Neural crest cell (in vitro differentiated cells): ENCODE data around the gene LRRC8B. TPM values are rescaled to one million over a fixed set of nuclear protein-coding genes. Genes with fewer than 3 reads are reported as not detected.
A peak's percentile ranks its signal among the peaks of the same experiment; 100 is the strongest.

Source experiments
- DNase-seq: peaks from one replicate; pipeline ENCODE4 v3.0.0; 2021; ENCODE audit warnings: low read depth, mixed read lengths, low spot score
- H3K27ac Mint-ChIP-seq: one replicate; pipeline ENCODE4 v1.8.0; 2021; ENCODE audit warnings: mild to moderate bottlenecking, mixed read lengths; ENCODE audit not compliant: unreplicated experiment
- H3K27me3 Mint-ChIP-seq: 2 replicates; pipeline ENCODE4 v1.8.0; 2021; ENCODE audit warnings: low read depth, mild to moderate bottlenecking, mixed read lengths
- H3K36me3 Mint-ChIP-seq: 2 replicates; pipeline ENCODE4 v1.8.0; 2021; ENCODE audit warnings: low read depth, mild to moderate bottlenecking, mixed read lengths
- H3K4me1 Mint-ChIP-seq: 2 replicates; pipeline ENCODE4 v1.8.0; 2021; ENCODE audit warnings: mixed read lengths
- H3K4me3 Mint-ChIP-seq: one replicate; pipeline ENCODE4 v1.8.0; 2021; ENCODE audit warnings: mild to moderate bottlenecking, mixed read lengths
- H3K9me3 Mint-ChIP-seq: 2 replicates; pipeline ENCODE4 v1.8.0; 2021; ENCODE audit warnings: mixed read lengths
- CTCF ChIP-seq: fragments of 200-600 bp; sonication (generic); conservative IDR thresholded peaks from 2 replicates; pipeline ENCODE4 v1.5.0; 2021; ENCODE audit warnings: antibody characterized with exemption, mild to moderate bottlenecking
- total RNA-seq: library from RNA; stranded (reverse); gene quantifications from 2 replicates; pipeline ENCODE4 v1.2.1, GENCODE V29; 2021

The LRRC8B gene
- total RNA-seq, 1 donor from 2014 or later = 21.7 TPM

- Mint-ChIP-seq H3K4me1 (peaks cover 20% of the 10 kb centered on the region), H3K27me3 (no peaks in the 10 kb centered on the region), H3K27ac (no peak overlapping the region), H3K4me3 (no peak overlapping the region), H3K9me3 (no peaks in the 10 kb centered on the region), H3K36me3 (peaks cover 14% of the 10 kb centered on the region)
- TF ChIP-seq CTCF = no peak
- no peak for DNase-seq
These were observed 54.5 kb downstream of the LRRC8B start for GRCh38 chr1:89578946-89579684.

- Mint-ChIP-seq H3K4me1 (peaks cover 20% of the 10 kb centered on the region), H3K9me3 (no peaks in the 10 kb centered on the region), H3K4me3 (no peak overlapping the region), H3K27me3 (no peaks in the 10 kb centered on the region), H3K36me3 (peaks cover 18% of the 10 kb centered on the region), H3K27ac (no peak overlapping the region)
- TF ChIP-seq CTCF = no peak
- DNase-seq = no peak
These were observed 55.4 kb downstream of the LRRC8B start for GRCh38 chr1:89580036-89580435.

- Mint-ChIP-seq H3K27me3 (no peaks in the 10 kb centered on the region), H3K27ac (peak overlapping the region; percentile 35), H3K9me3 (no peaks in the 10 kb centered on the region), H3K36me3 (peaks cover 20% of the 10 kb centered on the region), H3K4me1 (peaks cover 7% of the 10 kb centered on the region), H3K4me3 (no peak overlapping the region)
- TF ChIP-seq CTCF = no peak
- no peak for DNase-seq
These were observed 57.2 kb downstream of the LRRC8B start for GRCh38 chr1:89581859-89582258.

GRCh38 chr1:89582571-89582970 lies 57.9 kb downstream of the LRRC8B start:
- no peak for DNase-seq
- Mint-ChIP-seq H3K27me3 (no peaks in the 10 kb centered on the region), H3K4me1 (peaks cover 8% of the 10 kb centered on the region), H3K27ac (no peak overlapping the region), H3K9me3 (no peaks in the 10 kb centered on the region), H3K36me3 (peaks cover 20% of the 10 kb centered on the region), H3K4me3 (no peak overlapping the region)
- no peak for TF ChIP-seq CTCF

- DNase-seq = no peak
- Mint-ChIP-seq H3K9me3 (no peaks in the 10 kb centered on the region), H3K4me1 (peaks cover 20% of the 10 kb centered on the region), H3K4me3 (no peak overlapping the region), H3K36me3 (peaks cover 18% of the 10 kb centered on the region), H3K27ac (no peak overlapping the region), H3K27me3 (no peaks in the 10 kb centered on the region)
- no peak for TF ChIP-seq CTCF
These were observed 59.6 kb downstream of the LRRC8B start for GRCh38 chr1:89584211-89584610.
